Stimulated activated naive CD8-positive, alpha-beta T cell treated with anti-CD3 and anti-CD28 coated beads, Interleukin-15, Interleukin-2, amounts not matched to agents 100 U/mL and 50 U/mL, for 24 hours (primary cell): ENCODE results near the gene CFAP20DC.
"Not testable (repeated sequence)": the region's sequence is repeated elsewhere in the genome, so short reads cannot be mapped to it uniquely, and the experiment has no call there.

Experiments used
- ATAC-seq: fragments of 150-1000 bp; cut with Tn5 transposase; one replicate; pipeline ENCODE4 v1.10.0; 2021
- DNase-seq: peaks from one replicate; pipeline ENCODE4 v3.0.0; 2021

The CFAP20DC gene

GRCh38 chr3:59017617-59017984 is 32.2 kb downstream of the CFAP20DC start:
- DNase-seq = no peak

GRCh38 chr3:59016930-59017616 is 32.8 kb downstream of the CFAP20DC start:
- DNase-seq (no peak), ATAC-seq (no peak)

More at GRCh38 chr3:59017617-59017984, 32.2 kb downstream of the CFAP20DC start:
- no peak for ATAC-seq

- ATAC-seq = no peak
- no peak for DNase-seq
Measured at GRCh38 chr3:59013611-59014010, 36.2 kb downstream of the CFAP20DC start.

GRCh38 chr3:59006634-59007517 is 42.9 kb downstream of the CFAP20DC start:
- DNase-seq = no peak
- no peak for ATAC-seq

GRCh38 chr3:59001675-59002074 is 48.1 kb downstream of the CFAP20DC start:
- DNase-seq (no peak), ATAC-seq (no peak)

- ATAC-seq (no peak), DNase-seq (no peak)
Measured at GRCh38 chr3:58999774-59000160, 50.1 kb downstream of the CFAP20DC start.

- ATAC-seq (no peak), DNase-seq (no peak)
Measured at GRCh38 chr3:58999134-58999773, 50.6 kb downstream of the CFAP20DC start.

- no peak for DNase-seq
- peak; percentile 87 for ATAC-seq
Measured at GRCh38 chr3:58998476-58999117, 51.2 kb downstream of the CFAP20DC start.

GRCh38 chr3:58996730-58997129 is 53.1 kb downstream of the CFAP20DC start:
- no peak for DNase-seq
- ATAC-seq = no peak

GRCh38 chr3:58994746-58995330 is 55.0 kb downstream of the CFAP20DC start:
- DNase-seq (peak; percentile 20), ATAC-seq (no peak)

GRCh38 chr3:58993547-58993946 is 56.3 kb downstream of the CFAP20DC start:
- no peak for ATAC-seq
- DNase-seq = no peak

GRCh38 chr3:58991623-58992022 is 58.2 kb downstream of the CFAP20DC start:
- DNase-seq (no peak), ATAC-seq (no peak)

GRCh38 chr3:58991026-58991425 is 58.8 kb downstream of the CFAP20DC start:
- ATAC-seq (no peak), DNase-seq (no peak)

- DNase-seq = no peak
- ATAC-seq = no peak
Measured at GRCh38 chr3:58989955-58990354, 59.9 kb downstream of the CFAP20DC start.

- DNase-seq (no peak), ATAC-seq (no peak)
Measured at GRCh38 chr3:58989163-58989562, 60.7 kb downstream of the CFAP20DC start.

GRCh38 chr3:58988041-58988440 is 61.8 kb downstream of the CFAP20DC start:
- ATAC-seq = no peak
- no peak for DNase-seq

GRCh38 chr3:58986654-58987053 is 63.2 kb downstream of the CFAP20DC start:
- ATAC-seq (no peak), DNase-seq (no peak)

GRCh38 chr3:58979840-58980239 is 70.0 kb downstream of the CFAP20DC start:
- DNase-seq (no peak), ATAC-seq (no peak)

GRCh38 chr3:58973796-58974195 is 76.0 kb downstream of the CFAP20DC start:
- DNase-seq (no peak), ATAC-seq (no peak)

GRCh38 chr3:58967866-58968265 is 82.0 kb downstream of the CFAP20DC start:
- not testable (repeated sequence) for DNase-seq, ATAC-seq

GRCh38 chr3:58965865-58966264 is 84.0 kb downstream of the CFAP20DC start:
- no peak for ATAC-seq

GRCh38 chr3:58963928-58964503 is 85.8 kb downstream of the CFAP20DC start:
- ATAC-seq (no peak), DNase-seq (no peak)

More at GRCh38 chr3:58965865-58966264, 84.0 kb downstream of the CFAP20DC start:
- no peak for DNase-seq
